Activated CD8-positive, alpha-beta T cell treated with anti-CD3 and anti-CD28 coated beads, Interleukin-2, amount 10 ng/mL, durations not matched to agents 7 days and 5 days (primary cell): Measurements from ENCODE around the gene HHAT. TPM values are rescaled to one million over a fixed set of nuclear protein-coding genes. Genes with fewer than 3 reads are reported as not detected.

Source experiments
- ATAC-seq: fragments of 150-1000 bp; cut with Tn5 transposase; one replicate; pipeline ENCODE4 v1.10.0; 2021; ENCODE audit warnings: moderate library complexity
- CTCF ChIA-PET: fragments of 350-600 bp; sonication (Branson Sonifier 250); formaldehyde crosslinking; loops from one replicate; lab custom pipeline; 2021; ENCODE audit warnings: antibody characterized with exemption; lab: Charles Lee
- POLR2A ChIA-PET: fragments of 350-600 bp; sonication (Branson Sonifier 250); formaldehyde crosslinking; loops from one replicate; lab custom pipeline; 2021; ENCODE audit warnings: antibody characterized with exemption; lab: Charles Lee
- DNase-seq: peaks from one replicate; pipeline ENCODE4 v3.0.0-alpha.2; 2020
- H3K27ac Mint-ChIP-seq: one replicate; pipeline ENCODE4 v1.8.0; 2021; ENCODE audit warnings: mild to moderate bottlenecking, mixed read lengths
- H3K27me3 Mint-ChIP-seq: one replicate; pipeline ENCODE4 v1.8.0; 2021; ENCODE audit warnings: low read depth, mixed read lengths
- H3K36me3 Mint-ChIP-seq: one replicate; pipeline ENCODE4 v1.8.0; 2021; ENCODE audit warnings: low read depth, mixed read lengths
- H3K4me1 Mint-ChIP-seq: one replicate; pipeline ENCODE4 v1.8.0; 2021; ENCODE audit warnings: low read depth, mixed read lengths
- H3K4me3 Mint-ChIP-seq: one replicate; pipeline ENCODE4 v1.8.0; 2021; ENCODE audit warnings: mild to moderate bottlenecking, mixed read lengths
- H3K9me3 Mint-ChIP-seq: one replicate; pipeline ENCODE4 v1.8.0; 2022; ENCODE audit warnings: mixed read lengths; ENCODE audit not compliant: insufficient read depth
- total RNA-seq, 2 experiments: library from RNA; stranded (reverse); gene quantifications; one replicate each; pipeline ENCODE4 v1.2.3, GENCODE V29; 2021

Gene HHAT
- total RNA-seq, 2 experiments from 2014 or later, result 0.71 to 0.94 TPM

GRCh38 chr1:210467440-210468043, 138.8 kb downstream of the HHAT start:
- DNase-seq (no peak), ATAC-seq (no peak)
- Mint-ChIP-seq H3K9me3 (no peaks in the 10 kb centered on the region), H3K4me3 (no peak overlapping the region), H3K4me1 (peaks cover 18% of the 10 kb centered on the region), H3K27ac (no peak overlapping the region), H3K27me3 (peaks cover 4% of the 10 kb centered on the region), H3K36me3 (no peaks in the 10 kb centered on the region)
- POLR2A ChIA-PET, result no interaction called here
- CTCF ChIA-PET, result no interaction called here

- H3K27me3 Mint-ChIP-seq, result peaks cover 6% of the 10 kb centered on the region
- H3K4me3 Mint-ChIP-seq, result no peak overlapping the region
- DNase-seq (no peak), ATAC-seq (no peak)
- ChIA-PET POLR2A (no interaction called here), CTCF (no interaction called here)
- H3K9me3 Mint-ChIP-seq, result no peaks in the 10 kb centered on the region
- no peak overlapping the region for H3K27ac Mint-ChIP-seq
- no peaks in the 10 kb centered on the region for H3K36me3 Mint-ChIP-seq
- peaks cover 14% of the 10 kb centered on the region for H3K4me1 Mint-ChIP-seq
Measured at GRCh38 chr1:210469441-210469840, 140.7 kb downstream of the HHAT start.

- ChIA-PET CTCF (no interaction called here), POLR2A (no interaction called here)
- Mint-ChIP-seq H3K4me1 (peaks cover 8% of the 10 kb centered on the region), H3K4me3 (no peak overlapping the region), H3K9me3 (no peaks in the 10 kb centered on the region), H3K27me3 (peaks cover 6% of the 10 kb centered on the region), H3K36me3 (no peaks in the 10 kb centered on the region), H3K27ac (no peak overlapping the region)
- ATAC-seq, result no peak
- no peak for DNase-seq
Measured at GRCh38 chr1:210475321-210475720, 146.6 kb downstream of the HHAT start.

- no peaks in the 10 kb centered on the region for H3K36me3 Mint-ChIP-seq
- no peak for DNase-seq
- peaks cover 6% of the 10 kb centered on the region for H3K27me3 Mint-ChIP-seq
- no peak overlapping the region for H3K27ac Mint-ChIP-seq
- no peak for ATAC-seq
- H3K9me3 Mint-ChIP-seq, result no peaks in the 10 kb centered on the region
- H3K4me3 Mint-ChIP-seq, result no peak overlapping the region
- ChIA-PET POLR2A (no interaction called here), CTCF (no interaction called here)
- peaks cover 8% of the 10 kb centered on the region for H3K4me1 Mint-ChIP-seq
Measured at GRCh38 chr1:210475806-210476205, 147.1 kb downstream of the HHAT start.

GRCh38 chr1:210476730-210477129, 148.0 kb downstream of the HHAT start:
- ATAC-seq (no peak), DNase-seq (no peak)
- peaks cover 2% of the 10 kb centered on the region for H3K27me3 Mint-ChIP-seq
- POLR2A ChIA-PET, result no interaction called here
- H3K36me3 Mint-ChIP-seq, result no peaks in the 10 kb centered on the region
- no peak overlapping the region for H3K4me3 Mint-ChIP-seq
- no peaks in the 10 kb centered on the region for H3K9me3 Mint-ChIP-seq
- CTCF ChIA-PET, result no interaction called here
- H3K4me1 Mint-ChIP-seq, result peaks cover 8% of the 10 kb centered on the region
- H3K27ac Mint-ChIP-seq, result no peak overlapping the region

- CTCF ChIA-PET, result no interaction called here
Measured at GRCh38 chr1:210477328-210477924, 148.7 kb downstream of the HHAT start.

GRCh38 chr1:210478820-210479219, 150.1 kb downstream of the HHAT start:
- Mint-ChIP-seq H3K27me3 (no peaks in the 10 kb centered on the region), H3K4me3 (no peak overlapping the region), H3K4me1 (peaks cover 5% of the 10 kb centered on the region), H3K27ac (no peak overlapping the region), H3K9me3 (no peaks in the 10 kb centered on the region), H3K36me3 (no peaks in the 10 kb centered on the region)
- CTCF ChIA-PET, result interaction anchor here (1.1 kb wide), 1 partner anchor 31 kb away, joined by 3 read pairs; no protein-coding TSS in a partner anchor
- POLR2A ChIA-PET, result no interaction called here
- no peak for DNase-seq
- ATAC-seq, result no peak

More at GRCh38 chr1:210477328-210477924, 148.7 kb downstream of the HHAT start:
- no peak for ATAC-seq
- no peaks in the 10 kb centered on the region for H3K36me3 Mint-ChIP-seq
- no peak overlapping the region for H3K27ac Mint-ChIP-seq
- DNase-seq, result no peak
- peaks cover 2% of the 10 kb centered on the region for H3K27me3 Mint-ChIP-seq
- POLR2A ChIA-PET, result no interaction called here
- no peak overlapping the region for H3K4me3 Mint-ChIP-seq
- H3K9me3 Mint-ChIP-seq, result no peaks in the 10 kb centered on the region
- peaks cover 8% of the 10 kb centered on the region for H3K4me1 Mint-ChIP-seq

- Mint-ChIP-seq H3K27ac (no peak overlapping the region), H3K4me3 (no peak overlapping the region), H3K9me3 (no peaks in the 10 kb centered on the region), H3K27me3 (no peaks in the 10 kb centered on the region), H3K4me1 (peaks cover 12% of the 10 kb centered on the region), H3K36me3 (no peaks in the 10 kb centered on the region)
- DNase-seq (no peak), ATAC-seq (no peak)
- POLR2A ChIA-PET, result no interaction called here
- CTCF ChIA-PET, result no interaction called here
Measured at GRCh38 chr1:210482491-210482890, 153.8 kb downstream of the HHAT start.

GRCh38 chr1:210482945-210483617, 154.4 kb downstream of the HHAT start:
- POLR2A ChIA-PET, result no interaction called here
- peaks cover 16% of the 10 kb centered on the region for H3K4me1 Mint-ChIP-seq
- H3K9me3 Mint-ChIP-seq, result no peaks in the 10 kb centered on the region
- DNase-seq (no peak), ATAC-seq (no peak)
- H3K4me3 Mint-ChIP-seq, result no peak overlapping the region
- H3K36me3 Mint-ChIP-seq, result no peaks in the 10 kb centered on the region
- CTCF ChIA-PET, result no interaction called here
- no peak overlapping the region for H3K27ac Mint-ChIP-seq
- H3K27me3 Mint-ChIP-seq, result peaks cover under 1% of the 10 kb centered on the region

- ATAC-seq, result no peak
- CTCF ChIA-PET, result no interaction called here
- no peaks in the 10 kb centered on the region for H3K36me3 Mint-ChIP-seq
- H3K4me1 Mint-ChIP-seq, result peaks cover 17% of the 10 kb centered on the region
- peaks cover 3% of the 10 kb centered on the region for H3K27me3 Mint-ChIP-seq
- POLR2A ChIA-PET, result interaction anchor here (0.6 kb wide), 1 partner anchor 19 kb away, joined by 3 read pairs; no protein-coding TSS in a partner anchor
- H3K9me3 Mint-ChIP-seq, result no peaks in the 10 kb centered on the region
- no peak for DNase-seq
- no peak overlapping the region for H3K4me3 Mint-ChIP-seq
- no peak overlapping the region for H3K27ac Mint-ChIP-seq
Measured at GRCh38 chr1:210483821-210484220, 155.1 kb downstream of the HHAT start.

- peaks cover 3% of the 10 kb centered on the region for H3K27me3 Mint-ChIP-seq
- ChIA-PET POLR2A (no interaction called here), CTCF (interaction anchor here (0.7 kb wide), 1 partner anchor 64 kb away, joined by 3 read pairs; no protein-coding TSS in a partner anchor)
- peaks cover 17% of the 10 kb centered on the region for H3K4me1 Mint-ChIP-seq
- H3K27ac Mint-ChIP-seq, result peak overlapping the region; percentile 39
- H3K36me3 Mint-ChIP-seq, result no peaks in the 10 kb centered on the region
- ATAC-seq (no peak), DNase-seq (no peak)
- H3K4me3 Mint-ChIP-seq, result peak overlapping the region; percentile 15
- no peaks in the 10 kb centered on the region for H3K9me3 Mint-ChIP-seq
Measured at GRCh38 chr1:210487021-210487420, 158.3 kb downstream of the HHAT start.

- no peaks in the 10 kb centered on the region for H3K36me3 Mint-ChIP-seq
- ChIA-PET POLR2A (no interaction called here), CTCF (interaction anchor here (1.5 kb wide), 1 partner anchor 93 kb away, joined by 3 read pairs; no protein-coding TSS in a partner anchor)
- DNase-seq (no peak), ATAC-seq (no peak)
- no peak overlapping the region for H3K27ac Mint-ChIP-seq
- H3K4me3 Mint-ChIP-seq, result no peak overlapping the region
- peaks cover 17% of the 10 kb centered on the region for H3K4me1 Mint-ChIP-seq
- H3K9me3 Mint-ChIP-seq, result no peaks in the 10 kb centered on the region
- peaks cover 3% of the 10 kb centered on the region for H3K27me3 Mint-ChIP-seq
Measured at GRCh38 chr1:210489491-210489890, 160.8 kb downstream of the HHAT start.
